K562 (cell line): Measurements from ENCODE around the gene SEC61A2. TPM values are rescaled to one million over a fixed set of nuclear protein-coding genes. Genes with fewer than 3 reads are reported as not detected.
A peak's percentile ranks its signal among the peaks of the same experiment; 100 is the strongest.

ENCODE experiments used
- AFF4 ChIP-seq: sonication (generic); formaldehyde crosslinking; IDR thresholded peaks from 2 replicates; pipeline ENCODE4 v1.8.0; 2023; ENCODE audit warnings: mild to moderate bottlenecking, missing genetic modification reagents
- CREB3L1 ChIP-seq: fragments of 450-650 bp; IDR thresholded peaks from 2 replicates; pipeline ENCODE4 v1.6.1; 2014; ENCODE audit warnings: low read depth, mild to moderate bottlenecking, moderate library complexity, borderline replicate concordance
- MTA1 ChIP-seq: fragments of 450-650 bp; IDR thresholded peaks from 2 replicates; pipeline ENCODE4 v1.6.1; 2017; ENCODE audit warnings: borderline replicate concordance
- MXD1 ChIP-seq: fragments of 250-450 bp; sonication (Bioruptor Pico); IDR thresholded peaks from 2 replicates; pipeline ENCODE4 v1.8.0; 2021; ENCODE audit warnings: borderline replicate concordance, mild to moderate bottlenecking, moderate library complexity; ENCODE audit not compliant: poor library complexity, severe bottlenecking
- POLR3A ChIP-seq: IDR thresholded peaks from 2 replicates; pipeline ENCODE4 v1.6.1; 2011; ENCODE audit warnings: borderline replicate concordance, mild to moderate bottlenecking, moderate library complexity; ENCODE audit not compliant: insufficient read length, insufficient read depth; ENCODE audit errors: extremely low read depth
- TSHZ1 ChIP-seq: fragments of 250-450 bp; sonication (Bioruptor Pico); IDR thresholded peaks from 2 replicates; pipeline ENCODE4 v1.4.0; 2020; ENCODE audit warnings: mild to moderate bottlenecking, moderate library complexity
- polyA plus RNA-seq, 8 experiments: library from polyadenylated mRNA; depleted of rRNA in 4 of 8; stranded (reverse) in 5 of 8; unstranded in 3 of 8; fragments of >200 nt; fragmentation: Nextera tagmentation in 2 of 8; fragmentation: Illumina TruSeq in 1 of 8; extraction: Ambion mirVana in 2 of 8; extraction: Trizol in 1 of 8; gene quantifications; 2 replicates each; pipeline versions ENCODE4 v1.2.1 to v1.2.3, GENCODE V29; 2011 to 2014; ENCODE audit warnings: inconsistent platforms in 1 of 8, missing spikeins in 1 of 8
- total RNA-seq, 7 experiments: library from RNA; depleted of rRNA in 6 of 7; stranded (reverse); fragments of >200 nt in 6 of 7; fragmentation: Illumina TruSeq in 2 of 7; extraction: Trizol in 2 of 7; gene quantifications; 2 replicates each; pipeline versions ENCODE4 v1.2.1 to v1.2.3, GENCODE V29; 2011 to 2021; ENCODE audit warnings: low replicate concordance in 1 of 7

The SEC61A2 gene
- total and polyA plus RNA-seq, 9 of the 15 experiments (the other 6 are each of a cell fraction or from before 2014, with no cell fraction given), result 1.2 to 9.7 (median 3.9) TPM

GRCh38 chr10:12195603-12196506 lies 66.4 kb downstream of the SEC61A2 start, which contains the start of the genes CDC123 and NUDT5 (continued):
- TF ChIP-seq TSHZ1 (CRISPR knock-in tag) (no peak), MTA1 (0 out of 2 replicates have a peak, but pooled peaks have one; percentile 15), AFF4 (peak; percentile 41; the same call in 1 of the 2 replicates), MXD1 (CRISPR knock-in tag) (peak; percentile 5), POLR3A (no peak), CREB3L1 (peak; percentile 85)
